Vagina (tissue), 2 donors: ENCODE data around the gene FAM107B.

ENCODE experiments used
- CTCF ChIP-seq, 3 experiments: fragments of 450-650 bp in 2 of 3; fragments of 200-600 bp in 1 of 3; sonication (generic) in 1 of 3; IDR thresholded peaks; one replicate each; pipeline ENCODE4 v1.5.1; 2017 to 2019; ENCODE audit warnings: antibody characterized with exemption in 3 of 3, mild to moderate bottlenecking in 2 of 3, moderate library complexity in 2 of 3
- POLR2A ChIP-seq, 2 donors: fragments of 450-650 bp; IDR thresholded peaks; one replicate each; pipeline ENCODE4 v1.6.1; 2017; ENCODE audit warnings: antibody characterized with exemption in 2 of 2, mild to moderate bottlenecking in 2 of 2, moderate library complexity in 2 of 2
- POLR2AphosphoS5 ChIP-seq, 2 donors: sonication (generic); formaldehyde crosslinking; IDR thresholded peaks; one replicate each; pipeline ENCODE4 v1.9.0; 2017; ENCODE audit warnings: antibody characterized with exemption in 2 of 2, mild to moderate bottlenecking in 2 of 2, low read depth in 1 of 2; ENCODE audit not compliant: insufficient read depth in 1 of 2

DNA sequence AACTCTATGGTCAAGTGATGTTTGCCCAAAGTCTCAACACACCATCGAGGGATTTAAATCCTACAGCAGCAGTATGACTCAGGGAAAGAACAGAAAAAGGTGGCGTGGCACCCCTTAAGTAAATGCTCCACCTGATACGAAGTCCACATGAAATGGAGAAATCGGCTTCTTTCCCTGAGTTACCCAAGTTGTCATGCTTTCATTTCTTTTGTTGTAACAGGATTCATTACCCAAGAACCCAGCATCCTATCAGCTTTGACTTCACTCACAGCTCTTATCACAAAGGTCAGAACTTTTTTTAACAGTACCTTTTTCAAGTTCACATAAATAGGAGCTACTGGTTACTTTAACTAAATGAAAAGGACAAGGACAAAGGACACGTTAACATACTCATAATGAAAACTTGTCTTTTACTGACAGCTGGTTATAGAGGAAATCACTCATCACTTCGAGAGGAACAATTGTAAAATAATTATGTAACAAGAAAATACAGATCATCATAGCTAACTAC lies 224.2 kb downstream of the FAM107B start:
- TF ChIP-seq POLR2A (IDR thresholded peaks at IDR 0.05) (no peak), CTCF (IDR thresholded peaks at IDR 0.05) (no peak), POLR2AphosphoS5 (IDR thresholded peaks at IDR 0.05; ENCODE audit: insufficient read depth in 1 of 2, low read depth in 1 of 2) (no peak)
